DOHH2 (cell line): Measurements from ENCODE around the gene GOLIM4.

Experiments used
- H3F3A ChIP-seq: fragments of 200-600 bp; sonication (generic), shearing (Covaris generic); 2 replicates; pipeline ENCODE4 v1.6.0; 2016; ENCODE audit warnings: antibody characterized with exemption, mild to moderate bottlenecking; ENCODE audit not compliant: control insufficient read depth, insufficient read depth
- H3K27ac ChIP-seq: fragments of 200-600 bp; sonication (generic); 2 replicates; pipeline ENCODE4 v1.5.1; 2014; ENCODE audit warnings: low read depth, mild to moderate bottlenecking, low read length, moderate library complexity
- H3K27me3 ChIP-seq: fragments of 200-600 bp; sonication (generic); 2 replicates; pipeline ENCODE4 v1.6.1; 2014; ENCODE audit warnings: mild to moderate bottlenecking, low read length, mixed read lengths; ENCODE audit not compliant: control insufficient read depth
- H3K36me3 ChIP-seq: fragments of 200-600 bp; sonication (generic); 2 replicates; pipeline ENCODE4 v1.6.1; 2014; ENCODE audit warnings: mild to moderate bottlenecking, low read length, moderate library complexity, mixed read lengths; ENCODE audit not compliant: control insufficient read depth
- H3K4me1 ChIP-seq: fragments of 200-600 bp; sonication (generic); 2 replicates; pipeline ENCODE4 v1.6.1; 2014; ENCODE audit warnings: mild to moderate bottlenecking, low read length, mixed read lengths; ENCODE audit not compliant: control insufficient read depth
- H3K4me2 ChIP-seq: fragments of 200-600 bp; sonication (generic); 2 replicates; pipeline ENCODE4 v1.6.0; 2014; ENCODE audit warnings: mild to moderate bottlenecking, low read length, moderate library complexity
- H3K4me3 ChIP-seq: fragments of 200-600 bp; sonication (generic); 2 replicates; pipeline ENCODE4 v1.5.1; 2014; ENCODE audit warnings: mild to moderate bottlenecking, low read length, mixed read lengths
- H3K79me2 ChIP-seq: fragments of 200-600 bp; sonication (generic); 2 replicates; pipeline ENCODE4 v1.6.1; 2014; ENCODE audit warnings: mild to moderate bottlenecking, low read length, mixed read lengths; ENCODE audit not compliant: control insufficient read depth
- H3K9me2 ChIP-seq: fragments of 200-600 bp; sonication (generic); replicated peaks from 2 replicates; pipeline ENCODE4 v1.6.1; 2014; ENCODE audit warnings: mild to moderate bottlenecking, low read length, mixed read lengths; ENCODE audit not compliant: control insufficient read depth
- H3K9me3 ChIP-seq: fragments of 200-600 bp; sonication (generic); 2 replicates; pipeline ENCODE4 v1.6.1; 2014; ENCODE audit warnings: antibody characterized with exemption, low read length, mixed read lengths; ENCODE audit not compliant: control insufficient read depth, insufficient read depth
- H4K20me1 ChIP-seq: fragments of 200-600 bp; sonication (generic); 2 replicates; pipeline ENCODE4 v1.6.0; 2014; ENCODE audit warnings: low read depth, mild to moderate bottlenecking, antibody characterized with exemption, low read length, moderate library complexity; ENCODE audit not compliant: control insufficient read depth, insufficient read depth
- CTCF ChIP-seq: fragments of 200-600 bp; sonication (generic); IDR thresholded peaks from one replicate; pipeline ENCODE4 v1.5.1; 2014; ENCODE audit warnings: antibody characterized with exemption, mild to moderate bottlenecking, low read depth, low read length; ENCODE audit not compliant: poor library complexity, severe bottlenecking
- EZH2phosphoT487 ChIP-seq: fragments of 200-600 bp; sonication (generic); IDR thresholded peaks from 2 replicates; pipeline ENCODE4 v1.6.1; 2017; ENCODE audit warnings: borderline replicate concordance, mild to moderate bottlenecking, antibody characterized with exemption, low read length, moderate library complexity, mixed read lengths

GOLIM4 gene

DNA sequence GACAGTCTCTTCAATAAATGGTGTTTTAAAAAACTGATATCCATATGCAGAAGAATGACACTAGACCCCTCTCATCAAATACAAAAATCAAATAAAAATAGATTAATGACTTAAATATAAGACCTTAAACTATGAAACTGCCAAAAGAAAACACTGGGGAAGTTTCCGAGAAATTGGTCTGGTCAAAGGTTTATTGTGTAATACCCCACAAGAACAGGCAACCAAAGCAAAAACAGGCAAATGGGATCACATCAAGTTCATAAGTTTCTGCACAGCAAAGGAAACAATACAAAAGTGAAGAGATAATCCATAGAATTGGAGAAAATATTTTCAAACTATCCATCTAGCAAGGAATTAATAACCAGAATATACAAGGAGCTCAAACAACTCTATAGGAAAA is 126.2 kb downstream of the GOLIM4 start:
- Histone ChIP-seq H3K4me1 (no peaks in the 10 kb centered on the region), H3K9me2 (no peaks in the 10 kb centered on the region), H3K4me2 (no peak overlapping the region), H3K27ac (no peak overlapping the region), H3K4me3 (no peak overlapping the region), H3K79me2 (no peaks in the 10 kb centered on the region), H3K9me3 (no peaks in the 10 kb centered on the region; the same call in 1 of the 2 replicates), H4K20me1 (no peaks in the 10 kb centered on the region), H3K27me3 (peaks cover 3% of the 10 kb centered on the region; the same call in 1 of the 2 replicates), H3F3A (no peaks in the 10 kb centered on the region), H3K36me3 (no peaks in the 10 kb centered on the region)
- TF ChIP-seq CTCF (no peak), EZH2phosphoT487 (no peak)

- H3K4me2 ChIP-seq: no peak overlapping the region
- H3K9me2 ChIP-seq: no peaks in the 10 kb centered on the region
- no peaks in the 10 kb centered on the region for H3K4me1 ChIP-seq
- H3K9me3 ChIP-seq: no peaks in the 10 kb centered on the region; the same call in 1 of the 2 replicates
- no peak overlapping the region for H3K27ac ChIP-seq
- TF ChIP-seq EZH2phosphoT487 (no peak), CTCF (no peak)
- H3F3A ChIP-seq: no peaks in the 10 kb centered on the region
- H3K4me3 ChIP-seq: no peak overlapping the region
- no peaks in the 10 kb centered on the region for H3K79me2 ChIP-seq
- peaks cover 3% of the 10 kb centered on the region; the same call in 1 of the 2 replicates for H3K27me3 ChIP-seq
- H3K36me3 ChIP-seq: no peaks in the 10 kb centered on the region
- H4K20me1 ChIP-seq: no peaks in the 10 kb centered on the region
Measured at GRCh38 chr3:167967257-167968036, 128.3 kb downstream of the GOLIM4 start.
